SU-DHL-6 (cell line): Measurements from ENCODE around the gene RNF40.

Experiments used
- H2AFZ ChIP-seq: fragments of 200-600 bp; sonication (generic); 2 replicates; pipeline ENCODE4 v1.6.1; 2014; ENCODE audit warnings: low read depth, mild to moderate bottlenecking, moderate library complexity, mixed read lengths, antibody characterized with exemption, low read length; ENCODE audit not compliant: severe bottlenecking
- H3F3A ChIP-seq: fragments of 200-600 bp; shearing (Covaris generic); 2 replicates; pipeline ENCODE4 v1.6.0; 2016; ENCODE audit warnings: antibody characterized with exemption, mild to moderate bottlenecking; ENCODE audit not compliant: insufficient read depth
- H3K27ac ChIP-seq: fragments of 200-600 bp; sonication (generic); 2 replicates; pipeline ENCODE4 v1.5.1; 2016; ENCODE audit warnings: low read depth, mild to moderate bottlenecking, low read length, moderate library complexity, mixed read lengths
- H3K27me3 ChIP-seq: fragments of 200-600 bp; sonication (generic), shearing (Covaris generic); 2 replicates; pipeline ENCODE4 v1.6.0; 2014; ENCODE audit warnings: mild to moderate bottlenecking, low read length
- H3K36me3 ChIP-seq: fragments of 200-600 bp; sonication (generic); 2 replicates; pipeline ENCODE4 v1.6.1; 2014; ENCODE audit warnings: mild to moderate bottlenecking, low read length, mixed read lengths
- H3K4me2 ChIP-seq: fragments of 300-600, 200-600 bp; shearing (Covaris generic), sonication (generic); 2 replicates; pipeline ENCODE4 v1.6.0; 2014; ENCODE audit warnings: low read length, low read depth, mild to moderate bottlenecking; ENCODE audit not compliant: poor library complexity, severe bottlenecking
- H3K4me3 ChIP-seq: fragments of 200-600 bp; sonication (generic); 2 replicates; pipeline ENCODE4 v1.5.1; 2014; ENCODE audit warnings: antibody characterized with exemption, low read length, mild to moderate bottlenecking, mixed read lengths; ENCODE audit not compliant: insufficient read depth, poor library complexity, severe bottlenecking
- H3K79me2 ChIP-seq: fragments of 200-600 bp; sonication (generic); 2 replicates; pipeline ENCODE4 v1.6.1; 2014; ENCODE audit warnings: mild to moderate bottlenecking, low read length, moderate library complexity; ENCODE audit not compliant: insufficient read depth
- H3K9ac ChIP-seq: fragments of 200-600 bp; sonication (generic); 2 replicates; pipeline ENCODE4 v1.7.0; 2014; ENCODE audit warnings: mild to moderate bottlenecking, low read length
- H3K9me2 ChIP-seq: fragments of 200-600 bp; sonication (generic); replicated peaks from 2 replicates; pipeline ENCODE4 v1.6.1; 2014; ENCODE audit warnings: low read length; ENCODE audit not compliant: insufficient read depth
- H3K9me3 ChIP-seq: fragments of 200-600 bp; sonication (generic); 2 replicates; pipeline ENCODE4 v1.6.1; 2014; ENCODE audit warnings: low read length, mixed read lengths; ENCODE audit not compliant: insufficient read depth
- H4K20me1 ChIP-seq: fragments of 200-600 bp; sonication (generic); 2 replicates; pipeline ENCODE4 v1.6.1; 2014; ENCODE audit warnings: low read depth, mild to moderate bottlenecking, antibody characterized with exemption, low read length, moderate library complexity, mixed read lengths
- CTCF ChIP-seq: fragments of 200-600 bp; sonication (generic); IDR thresholded peaks from one replicate; pipeline ENCODE4 v1.5.1; 2017; ENCODE audit warnings: antibody characterized with exemption, mild to moderate bottlenecking, low read length, moderate library complexity; ENCODE audit not compliant: insufficient read depth, poor library complexity, severe bottlenecking
- EZH2phosphoT487 ChIP-seq: fragments of 200-600 bp; sonication (generic), shearing (Covaris generic); conservative IDR thresholded peaks from 2 replicates; pipeline ENCODE4 v1.6.1; 2018; ENCODE audit warnings: mild to moderate bottlenecking, antibody characterized with exemption, low read length, moderate library complexity, mixed read lengths

The RNF40 gene

GRCh38 chr16:30780549-30780948 is 18.4 kb downstream of the RNF40 start:
- no peak overlapping the region for H3K9ac ChIP-seq
- H2AFZ ChIP-seq: no peak overlapping the region
- H3K9me3 ChIP-seq: no peaks in the 10 kb centered on the region
- no peaks in the 10 kb centered on the region for H3K9me2 ChIP-seq
- H3K4me2 ChIP-seq: no peak overlapping the region
- no peak overlapping the region for H3K4me3 ChIP-seq
- H3K27ac ChIP-seq: no peak overlapping the region
- H3K27me3 ChIP-seq: no peaks in the 10 kb centered on the region
- no peaks in the 10 kb centered on the region for H3F3A ChIP-seq
- H3K79me2 ChIP-seq: no peaks in the 10 kb centered on the region
- H3K36me3 ChIP-seq: no peaks in the 10 kb centered on the region
- TF ChIP-seq EZH2phosphoT487 (no peak), CTCF (no peak)
- no peaks in the 10 kb centered on the region for H4K20me1 ChIP-seq

- H4K20me1 ChIP-seq: no peaks in the 10 kb centered on the region
Observed at GRCh38 chr16:30782486-30783279, 20.6 kb downstream of the RNF40 start.

GRCh38 chr16:30783280-30784109 is 21.4 kb downstream of the RNF40 start:
- no peaks in the 10 kb centered on the region for H3F3A ChIP-seq
- no peaks in the 10 kb centered on the region for H3K79me2 ChIP-seq
- no peaks in the 10 kb centered on the region for H3K27me3 ChIP-seq
- no peaks in the 10 kb centered on the region for H3K9me2 ChIP-seq
- no peak for TF ChIP-seq CTCF
- TF ChIP-seq EZH2phosphoT487: no peak
- no peak overlapping the region for H3K27ac ChIP-seq
- no peaks in the 10 kb centered on the region for H3K9me3 ChIP-seq
- no peaks in the 10 kb centered on the region for H4K20me1 ChIP-seq
- H3K9ac ChIP-seq: no peak overlapping the region
- no peaks in the 10 kb centered on the region for H3K36me3 ChIP-seq
- H2AFZ ChIP-seq: no peak overlapping the region
- no peak overlapping the region for H3K4me3 ChIP-seq
- H3K4me2 ChIP-seq: no peak overlapping the region

More at GRCh38 chr16:30782486-30783279, 20.6 kb downstream of the RNF40 start:
- Histone ChIP-seq H3F3A (no peaks in the 10 kb centered on the region), H3K4me3 (no peak overlapping the region), H2AFZ (no peak overlapping the region), H3K27me3 (no peaks in the 10 kb centered on the region), H3K36me3 (no peaks in the 10 kb centered on the region), H3K9me3 (no peaks in the 10 kb centered on the region), H3K9me2 (no peaks in the 10 kb centered on the region), H3K27ac (no peak overlapping the region), H3K79me2 (no peaks in the 10 kb centered on the region), H3K4me2 (no peak overlapping the region), H3K9ac (no peak overlapping the region)
- TF ChIP-seq CTCF: no peak
- TF ChIP-seq EZH2phosphoT487: no peak
